GM12873 (cell line): ENCODE results near the gene AFF3.

Experiments
- CTCF ChIP-seq: IDR thresholded peaks from 2 replicates; pipeline ENCODE4 v1.5.1; 2012; ENCODE audit warnings: low read depth, mild to moderate bottlenecking, moderate library complexity, low read length, control low read depth; ENCODE audit not compliant: insufficient read depth; ENCODE audit errors: missing control alignments

The AFF3 gene

GRCh38 chr2:99856119-99856518 is 286.3 kb downstream of the AFF3 start:
- TF ChIP-seq CTCF = no peak

DNA sequence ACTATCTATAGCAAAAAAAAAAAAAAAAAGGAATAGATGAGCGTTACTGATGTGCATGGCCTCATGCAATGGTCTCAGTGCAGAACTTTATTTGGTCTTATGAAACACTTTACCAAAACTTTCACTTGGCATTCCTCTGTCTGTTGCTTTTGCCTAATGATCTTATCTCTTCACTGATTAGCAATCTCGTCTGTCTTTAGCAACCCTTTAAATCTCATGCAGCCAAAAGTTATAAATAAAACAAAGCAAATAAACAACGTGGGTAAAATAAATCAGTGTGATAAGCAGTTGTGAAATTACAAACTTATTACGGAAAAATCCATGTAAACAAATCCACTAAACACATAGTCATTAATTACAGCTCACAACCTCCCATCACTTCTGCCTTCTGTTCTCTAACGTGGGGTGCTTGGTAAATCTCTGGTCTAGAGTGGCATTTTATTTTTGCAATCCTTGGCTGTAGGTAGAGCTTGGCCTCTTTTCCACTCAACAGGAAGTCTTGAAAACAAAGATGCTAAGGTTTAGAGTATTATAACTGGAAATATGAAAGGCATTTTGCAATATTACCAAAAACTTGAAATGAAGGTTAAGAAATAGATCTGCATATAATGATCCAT is 288.0 kb downstream of the AFF3 start:
- no peak for TF ChIP-seq CTCF

DNA sequence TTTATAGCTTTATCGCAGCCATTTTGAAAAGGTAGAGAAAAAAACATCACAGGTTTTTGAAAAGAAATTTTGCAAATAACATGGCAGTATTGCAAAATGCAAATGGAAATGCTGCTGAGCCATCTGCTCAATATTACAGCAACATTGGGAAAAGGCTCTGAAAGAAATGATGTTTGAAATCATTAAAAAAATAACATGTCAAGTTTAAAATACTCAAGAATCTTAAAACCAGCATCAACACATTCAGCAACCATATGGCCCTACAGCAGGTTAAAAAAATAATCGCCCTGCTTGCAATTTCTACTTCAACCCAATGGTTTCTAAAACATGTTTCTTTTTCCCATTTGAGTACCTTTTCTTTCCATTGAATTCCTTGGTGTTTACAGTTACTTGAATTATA is 289.4 kb downstream of the AFF3 start:
- TF ChIP-seq CTCF = no peak

GRCh38 chr2:99852376-99852934 is 289.9 kb downstream of the AFF3 start:
- no peak for TF ChIP-seq CTCF

DNA sequence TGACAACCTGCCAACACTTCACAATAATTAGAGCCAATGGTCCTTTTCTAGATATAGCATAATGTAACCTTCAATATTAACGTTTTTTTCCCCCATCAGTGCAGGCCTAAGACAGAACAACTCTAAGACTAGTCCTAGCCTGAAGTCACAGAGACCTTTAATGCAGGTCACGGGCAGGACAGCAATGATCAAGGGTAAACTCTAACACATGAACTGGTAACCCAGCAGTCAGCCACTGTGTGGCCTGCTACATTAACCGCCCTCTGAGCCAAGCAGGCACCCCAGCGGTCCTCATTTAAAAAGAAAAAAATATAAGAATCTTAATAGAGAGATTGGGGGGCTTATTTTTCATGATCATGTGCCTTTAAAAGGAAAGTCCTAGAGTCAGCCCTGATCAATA is 290.6 kb downstream of the AFF3 start:
- no peak for TF ChIP-seq CTCF

DNA sequence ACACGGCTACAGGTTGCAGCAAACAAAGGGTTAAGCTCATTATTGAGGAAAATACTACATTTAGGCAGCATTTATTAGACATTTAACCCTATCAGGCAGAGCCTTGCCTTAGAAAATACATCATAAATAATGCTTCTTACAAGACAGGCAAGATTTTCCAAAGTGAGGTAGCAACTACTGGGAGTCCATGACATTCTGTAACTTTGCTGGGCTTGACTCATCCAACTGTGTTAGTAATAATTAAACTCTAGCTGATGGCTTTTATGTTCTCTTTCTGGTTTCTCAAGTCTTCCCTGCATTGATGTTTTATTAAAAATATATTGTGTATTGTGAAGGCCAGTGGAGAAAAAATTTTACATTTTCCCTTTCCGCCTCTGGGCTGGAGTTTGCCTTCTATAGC is 291.3 kb downstream of the AFF3 start:
- TF ChIP-seq CTCF = no peak

DNA sequence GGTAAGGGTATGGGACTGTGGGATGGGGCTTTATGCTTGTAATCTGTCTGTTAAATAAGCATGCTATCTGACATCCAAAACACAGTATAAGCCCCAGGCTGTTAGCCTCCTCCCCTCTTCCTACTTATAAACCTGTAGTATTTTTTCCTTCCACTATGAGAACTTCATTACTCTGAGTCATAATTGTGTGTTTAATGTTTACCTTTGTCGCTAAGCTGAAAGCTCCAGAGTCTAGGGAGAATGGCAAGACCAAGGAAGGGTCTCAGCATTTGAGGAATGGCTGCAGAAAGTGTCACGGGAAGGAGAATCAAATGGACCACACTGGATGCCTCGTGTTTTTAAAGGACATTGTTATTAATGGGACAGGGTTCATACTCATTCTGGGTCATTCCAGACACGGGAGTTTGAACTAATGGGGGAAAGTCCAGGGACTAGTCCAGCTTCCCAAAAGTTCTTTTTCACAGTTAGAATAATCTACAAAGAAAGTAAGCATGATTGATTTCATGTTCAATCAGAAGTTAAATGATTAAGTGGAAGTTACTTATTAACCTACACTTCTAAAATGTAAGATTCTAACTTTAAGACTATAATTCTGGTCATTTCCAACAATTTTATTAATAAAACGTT is 292.2 kb downstream of the AFF3 start:
- TF ChIP-seq CTCF = no peak
